Progenitor cell of endocrine pancreas (in vitro differentiated cells): ENCODE data around the gene XCL1. TPM values are rescaled to one million over a fixed set of nuclear protein-coding genes. Genes with fewer than 3 reads are reported as not detected.

Experiments used
- DNase-seq: peaks from one replicate; pipeline ENCODE4 v3.0.0; 2021; ENCODE audit warnings: low spot score; ENCODE audit not compliant: unreplicated experiment
- H3K27ac Mint-ChIP-seq: 2 replicates; pipeline ENCODE4 v1.8.0; 2021; ENCODE audit warnings: mild to moderate bottlenecking, moderate library complexity, mixed read lengths
- H3K27me3 Mint-ChIP-seq: 2 replicates; pipeline ENCODE4 v1.8.0; 2021; ENCODE audit warnings: mixed read lengths
- H3K36me3 Mint-ChIP-seq: 2 replicates; pipeline ENCODE4 v1.8.0; 2022; ENCODE audit warnings: mixed read lengths; ENCODE audit not compliant: insufficient read depth
- H3K4me1 Mint-ChIP-seq: 2 replicates; pipeline ENCODE4 v1.8.0; 2021; ENCODE audit warnings: low read depth, mixed read lengths
- H3K4me3 Mint-ChIP-seq: 2 replicates; pipeline ENCODE4 v1.8.0; 2021; ENCODE audit warnings: low read depth, mild to moderate bottlenecking, moderate library complexity, mixed read lengths
- H3K9me3 Mint-ChIP-seq: 2 replicates; pipeline ENCODE4 v1.8.0; 2021; ENCODE audit warnings: low read depth, mixed read lengths
- total RNA-seq: library from RNA; stranded (reverse); gene quantifications from 2 replicates; pipeline ENCODE4 v1.2.1, GENCODE V29; 2021
- TF ChIP-seq, protein P1 (sequence below): fragments of 200-600 bp; sonication (generic); IDR thresholded peaks from one replicate; pipeline ENCODE4 v1.5.0; 2021; ENCODE audit warnings: antibody characterized with exemption, mild to moderate bottlenecking; ENCODE audit not compliant: unreplicated experiment

Gene XCL1
- total RNA-seq, 1 donor from 2014 or later, result 0.91 TPM

DNA sequence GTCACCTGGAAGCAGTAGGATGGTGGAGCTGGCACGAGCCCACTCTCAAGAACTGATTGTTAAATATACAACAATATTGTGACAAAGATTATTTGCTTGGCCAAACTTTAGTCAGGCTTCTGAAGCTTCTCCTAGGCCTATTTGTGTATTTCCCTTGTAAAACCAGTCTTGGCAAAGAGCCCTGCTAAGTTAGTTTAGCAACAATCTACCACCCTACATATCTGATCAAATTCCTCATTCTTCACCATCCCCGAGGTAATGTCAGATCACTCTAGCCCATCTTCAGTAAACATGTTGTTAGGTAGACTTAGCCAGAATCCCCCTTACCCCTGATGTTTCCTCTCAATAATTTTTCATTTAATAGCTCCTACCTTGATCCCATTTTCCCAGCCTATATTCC is 39.6 kb downstream of the XCL1 start:
- Mint-ChIP-seq H3K9me3 (no peaks in the 10 kb centered on the region), H3K4me1 (peaks cover 2% of the 10 kb centered on the region), H3K36me3 (no peaks in the 10 kb centered on the region), H3K27me3 (no peaks in the 10 kb centered on the region), H3K27ac (no peak overlapping the region), H3K4me3 (no peak overlapping the region)
- TF ChIP-seq, protein P1, sequence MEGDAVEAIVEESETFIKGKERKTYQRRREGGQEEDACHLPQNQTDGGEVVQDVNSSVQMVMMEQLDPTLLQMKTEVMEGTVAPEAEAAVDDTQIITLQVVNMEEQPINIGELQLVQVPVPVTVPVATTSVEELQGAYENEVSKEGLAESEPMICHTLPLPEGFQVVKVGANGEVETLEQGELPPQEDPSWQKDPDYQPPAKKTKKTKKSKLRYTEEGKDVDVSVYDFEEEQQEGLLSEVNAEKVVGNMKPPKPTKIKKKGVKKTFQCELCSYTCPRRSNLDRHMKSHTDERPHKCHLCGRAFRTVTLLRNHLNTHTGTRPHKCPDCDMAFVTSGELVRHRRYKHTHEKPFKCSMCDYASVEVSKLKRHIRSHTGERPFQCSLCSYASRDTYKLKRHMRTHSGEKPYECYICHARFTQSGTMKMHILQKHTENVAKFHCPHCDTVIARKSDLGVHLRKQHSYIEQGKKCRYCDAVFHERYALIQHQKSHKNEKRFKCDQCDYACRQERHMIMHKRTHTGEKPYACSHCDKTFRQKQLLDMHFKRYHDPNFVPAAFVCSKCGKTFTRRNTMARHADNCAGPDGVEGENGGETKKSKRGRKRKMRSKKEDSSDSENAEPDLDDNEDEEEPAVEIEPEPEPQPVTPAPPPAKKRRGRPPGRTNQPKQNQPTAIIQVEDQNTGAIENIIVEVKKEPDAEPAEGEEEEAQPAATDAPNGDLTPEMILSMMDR, result no peak
- DNase-seq, result no peak

DNA sequence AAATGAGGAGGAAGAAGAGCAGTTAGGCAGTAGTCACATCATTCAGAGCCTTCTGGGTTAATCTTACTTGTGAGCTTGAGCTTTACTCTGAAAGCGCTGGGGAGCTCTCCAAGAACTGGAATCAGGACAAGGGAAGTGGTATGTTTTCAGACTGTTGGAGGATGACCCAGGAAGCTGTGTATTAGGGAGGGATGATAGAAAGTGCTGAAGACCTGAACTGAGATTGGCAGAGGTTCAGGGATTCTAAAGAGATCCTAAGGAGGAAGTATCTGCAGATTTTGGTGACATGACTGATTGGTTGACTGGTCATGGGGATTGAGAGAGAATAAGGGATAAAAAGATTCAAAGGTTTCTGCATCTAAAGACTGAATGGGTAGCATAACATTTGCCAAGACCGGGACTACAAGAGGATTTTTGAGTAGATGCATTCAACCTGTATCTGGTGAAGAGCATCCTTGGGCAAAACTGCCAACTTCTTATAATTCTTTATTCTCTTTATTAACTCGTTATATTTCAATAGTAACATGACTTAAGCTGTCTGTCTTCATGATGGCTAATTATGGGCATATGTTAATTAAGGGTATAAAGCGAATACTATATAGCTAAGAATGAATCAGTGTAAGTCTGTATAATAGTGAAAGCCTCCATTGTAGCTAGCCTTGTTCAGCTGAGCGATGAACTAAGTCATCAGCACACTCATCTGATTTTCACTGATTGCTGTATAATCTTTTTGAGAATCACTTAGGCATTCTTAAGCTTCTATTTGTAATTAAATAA is 41.8 kb downstream of the XCL1 start:
- no peak for DNase-seq
- no peaks in the 10 kb centered on the region for H3K36me3 Mint-ChIP-seq
- H3K27ac Mint-ChIP-seq, result no peak overlapping the region
- no peaks in the 10 kb centered on the region for H3K9me3 Mint-ChIP-seq
- TF ChIP-seq, protein P1, result no peak
- H3K4me3 Mint-ChIP-seq, result no peak overlapping the region
- no peaks in the 10 kb centered on the region for H3K27me3 Mint-ChIP-seq
- H3K4me1 Mint-ChIP-seq, result peaks cover 2% of the 10 kb centered on the region

DNA sequence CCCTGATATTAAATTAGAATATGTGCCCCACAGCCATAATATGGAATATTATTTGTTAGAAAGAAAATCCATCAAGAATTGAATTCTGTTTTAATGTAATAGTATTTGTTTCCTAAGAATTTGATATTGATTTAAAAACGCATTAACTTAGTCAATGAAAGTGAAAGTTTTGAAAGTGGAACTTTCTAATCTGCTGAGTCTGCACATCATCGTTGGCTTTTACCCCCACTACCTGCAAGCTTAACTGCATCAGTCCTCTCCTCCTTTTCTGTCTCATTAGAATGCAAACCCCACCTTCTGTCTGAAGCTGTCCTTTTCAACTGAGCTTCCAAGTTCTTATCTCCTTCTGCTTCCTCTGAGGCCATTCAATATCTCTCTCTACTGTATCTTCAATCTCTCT is 42.5 kb downstream of the XCL1 start:
- Mint-ChIP-seq H3K27me3 (no peaks in the 10 kb centered on the region), H3K9me3 (no peaks in the 10 kb centered on the region), H3K4me1 (no peaks in the 10 kb centered on the region), H3K36me3 (no peaks in the 10 kb centered on the region), H3K4me3 (no peak overlapping the region), H3K27ac (no peak overlapping the region)
- DNase-seq, result no peak
- TF ChIP-seq, protein P1, result no peak

DNA sequence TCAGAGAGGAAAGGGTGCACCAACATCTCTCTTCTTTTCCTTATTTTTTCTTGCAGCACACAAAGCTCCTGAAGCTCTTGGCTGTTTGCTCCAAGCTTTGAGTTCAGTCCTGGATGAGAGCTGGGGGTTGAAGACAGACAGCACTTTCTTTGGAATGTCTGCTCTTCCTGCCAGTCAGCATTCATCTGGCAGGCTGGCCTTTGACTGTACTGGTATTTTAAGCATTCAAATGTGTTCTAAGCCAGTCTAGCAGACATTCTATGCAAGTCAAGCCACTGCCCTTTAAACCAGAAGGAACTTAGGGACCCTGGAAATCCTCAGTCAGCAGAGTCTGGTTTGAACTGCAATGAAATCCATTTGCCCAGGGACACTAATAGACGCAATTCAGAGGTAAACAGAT is 45.0 kb downstream of the XCL1 start:
- H3K36me3 Mint-ChIP-seq, result no peaks in the 10 kb centered on the region
- H3K4me1 Mint-ChIP-seq, result no peaks in the 10 kb centered on the region
- H3K9me3 Mint-ChIP-seq, result no peaks in the 10 kb centered on the region
- H3K27me3 Mint-ChIP-seq, result no peaks in the 10 kb centered on the region
- TF ChIP-seq, protein P1, result no peak
- H3K27ac Mint-ChIP-seq, result no peak overlapping the region
- no peak overlapping the region for H3K4me3 Mint-ChIP-seq
- DNase-seq, result no peak

DNA sequence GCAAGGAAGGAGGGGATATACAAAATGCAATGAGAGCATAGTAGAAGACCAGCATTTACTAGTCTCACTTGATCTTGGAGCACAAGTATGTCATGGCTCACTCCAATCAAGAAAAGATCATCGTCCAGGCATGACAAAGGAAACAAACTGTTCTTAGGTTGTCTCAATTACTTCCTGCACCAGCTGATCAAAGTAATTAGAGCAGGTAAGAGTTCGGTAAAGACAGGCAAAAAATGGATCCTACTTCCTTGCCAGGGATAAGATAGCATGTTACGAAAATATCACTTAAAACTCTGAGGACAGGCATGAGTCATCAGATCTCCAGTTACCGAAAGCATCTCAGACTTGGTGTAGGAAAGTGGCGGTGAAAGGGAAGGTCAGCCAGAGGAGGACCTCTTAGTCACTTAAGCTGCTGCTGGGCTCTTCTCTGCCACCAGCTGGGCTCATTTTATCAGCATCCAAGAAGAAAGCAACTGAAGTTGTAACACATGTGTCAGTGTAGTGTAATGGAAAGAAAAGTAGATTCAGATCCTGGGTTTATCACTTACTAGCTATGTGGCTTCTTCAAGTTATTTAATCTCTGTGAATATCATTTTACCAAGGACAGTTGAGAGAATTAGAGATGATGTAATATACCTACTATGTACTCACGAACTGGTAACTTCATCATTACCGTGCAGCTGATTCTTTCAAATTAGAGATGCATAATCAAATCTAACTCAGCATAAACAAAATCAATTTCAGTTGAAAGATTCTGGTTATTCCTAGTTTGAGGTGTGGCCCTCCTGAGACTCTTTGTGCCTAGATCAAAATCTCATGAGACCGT is 46.8 kb downstream of the XCL1 start:
- Mint-ChIP-seq H3K27me3 (no peaks in the 10 kb centered on the region), H3K4me1 (no peaks in the 10 kb centered on the region), H3K9me3 (no peaks in the 10 kb centered on the region), H3K27ac (no peak overlapping the region), H3K36me3 (no peaks in the 10 kb centered on the region), H3K4me3 (no peak overlapping the region)
- no peak for DNase-seq
- TF ChIP-seq, protein P1, result no peak
